Thyroid gland (tissue), 4 donors: ENCODE data around the gene IL2RA.

ENCODE experiments used
- POLR2A ChIP-seq, 2 donors: fragments of 450-650 bp; IDR thresholded peaks; one replicate each; pipeline ENCODE4 v1.6.1; 2017; ENCODE audit warnings: antibody characterized with exemption in 2 of 2, mild to moderate bottlenecking in 2 of 2, moderate library complexity in 1 of 2
- TF ChIP-seq, protein P1 (sequence below), 6 experiments: fragments of 200-600 bp in 3 of 6; fragments of 450-650 bp in 3 of 6; sonication (generic) in 3 of 6; IDR thresholded peaks; one replicate each; pipeline ENCODE4 v1.5.1; 2016 to 2019; ENCODE audit warnings: antibody characterized with exemption in 6 of 6, mild to moderate bottlenecking in 2 of 6, inconsistent platforms in 1 of 6, moderate library complexity in 1 of 6

DNA sequence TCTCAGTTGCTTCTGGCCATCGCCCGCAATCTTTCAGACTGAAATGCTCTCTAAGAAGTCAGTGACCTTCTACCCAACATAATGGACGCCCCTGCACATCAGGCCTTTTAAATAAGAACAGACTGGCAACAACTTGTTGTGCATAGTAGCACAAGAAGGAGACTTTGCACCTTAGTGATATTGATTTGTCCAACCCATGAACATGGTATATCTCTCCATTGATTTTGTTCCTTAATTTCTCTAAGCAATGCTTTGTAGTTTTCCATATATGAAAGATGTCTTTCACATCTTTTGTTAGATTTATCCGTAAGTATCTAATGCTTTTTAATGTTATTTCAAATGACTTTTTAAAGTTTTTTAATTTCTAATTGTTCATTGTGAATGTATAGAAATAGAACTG is 89.1 kb downstream of the IL2RA start:
- TF ChIP-seq POLR2A (IDR thresholded peaks at IDR 0.05): no peak
- TF ChIP-seq, protein P1, sequence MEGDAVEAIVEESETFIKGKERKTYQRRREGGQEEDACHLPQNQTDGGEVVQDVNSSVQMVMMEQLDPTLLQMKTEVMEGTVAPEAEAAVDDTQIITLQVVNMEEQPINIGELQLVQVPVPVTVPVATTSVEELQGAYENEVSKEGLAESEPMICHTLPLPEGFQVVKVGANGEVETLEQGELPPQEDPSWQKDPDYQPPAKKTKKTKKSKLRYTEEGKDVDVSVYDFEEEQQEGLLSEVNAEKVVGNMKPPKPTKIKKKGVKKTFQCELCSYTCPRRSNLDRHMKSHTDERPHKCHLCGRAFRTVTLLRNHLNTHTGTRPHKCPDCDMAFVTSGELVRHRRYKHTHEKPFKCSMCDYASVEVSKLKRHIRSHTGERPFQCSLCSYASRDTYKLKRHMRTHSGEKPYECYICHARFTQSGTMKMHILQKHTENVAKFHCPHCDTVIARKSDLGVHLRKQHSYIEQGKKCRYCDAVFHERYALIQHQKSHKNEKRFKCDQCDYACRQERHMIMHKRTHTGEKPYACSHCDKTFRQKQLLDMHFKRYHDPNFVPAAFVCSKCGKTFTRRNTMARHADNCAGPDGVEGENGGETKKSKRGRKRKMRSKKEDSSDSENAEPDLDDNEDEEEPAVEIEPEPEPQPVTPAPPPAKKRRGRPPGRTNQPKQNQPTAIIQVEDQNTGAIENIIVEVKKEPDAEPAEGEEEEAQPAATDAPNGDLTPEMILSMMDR (IDR thresholded peaks at IDR 0.05): no peak
